GM23338 (cell line): Measurements from ENCODE around the gene PDE6A. TPM values are rescaled to one million over a fixed set of nuclear protein-coding genes. Genes with fewer than 3 reads are reported as not detected.

Source experiments
- ATAC-seq: fragments of 200-7000 bp; cut with Tn5 transposase; 3 replicates; pipeline ENCODE4 v1.9.1; 2020
- DNase-seq: peaks from one replicate; pipeline ENCODE4 v3.0.0-alpha.2; 2015; ENCODE audit warnings: low spot score
- H2AFZ ChIP-seq: fragments of 200-600 bp; sonication (generic); 2 replicates; pipeline ENCODE4 v1.8.0; 2016; ENCODE audit warnings: antibody characterized with exemption, mild to moderate bottlenecking, moderate library complexity
- H3F3A ChIP-seq: fragments of 200-600 bp; sonication (generic); replicated peaks from 2 replicates; pipeline ENCODE4 v1.8.0; 2017; ENCODE audit warnings: antibody characterized with exemption, mixed run types, low read depth
- H3K27ac ChIP-seq: fragments of 200-600 bp; sonication (generic); 2 replicates; pipeline ENCODE4 v1.6.1; 2016; ENCODE audit warnings: low read depth
- H3K27me3 ChIP-seq: fragments of 200-600 bp; sonication (generic); 2 replicates; pipeline ENCODE4 v1.8.0; 2016; ENCODE audit warnings: mild to moderate bottlenecking, mixed run types, moderate library complexity; ENCODE audit not compliant: insufficient read depth
- H3K36me3 ChIP-seq: fragments of 200-600 bp; sonication (generic); 2 replicates; pipeline ENCODE4 v1.8.0; 2016; ENCODE audit warnings: mild to moderate bottlenecking; ENCODE audit not compliant: insufficient read depth
- H3K4me1 ChIP-seq: fragments of 200-600 bp; sonication (generic); 2 replicates; pipeline ENCODE4 v1.8.0; 2016; ENCODE audit warnings: mild to moderate bottlenecking, moderate library complexity; ENCODE audit not compliant: insufficient read depth
- H3K4me2 ChIP-seq: fragments of 200-600 bp; sonication (generic); 2 replicates; pipeline ENCODE4 v1.7.1; 2017; ENCODE audit warnings: mixed run types
- H3K4me3 ChIP-seq: fragments of 200-600 bp; sonication (generic); 2 replicates; pipeline ENCODE4 v1.6.1; 2016; ENCODE audit warnings: mixed run types
- H3K79me2 ChIP-seq: fragments of 200-600 bp; sonication (generic); replicated peaks from 2 replicates; pipeline ENCODE4 v1.8.0; 2017; ENCODE audit warnings: mild to moderate bottlenecking; ENCODE audit not compliant: insufficient read depth
- H3K9me2 ChIP-seq: fragments of 200-600 bp; sonication (generic); 2 replicates; pipeline ENCODE4 v1.8.0; 2017; ENCODE audit not compliant: insufficient read depth
- H4K20me1 ChIP-seq: fragments of 200-600 bp; sonication (generic); replicated peaks from 2 replicates; pipeline ENCODE4 v1.8.0; 2017; ENCODE audit warnings: mild to moderate bottlenecking; ENCODE audit not compliant: insufficient read depth
- H3K27ac Mint-ChIP-seq: 2 replicates; pipeline ENCODE4 v1.8.0; 2020; ENCODE audit warnings: inconsistent platforms, mild to moderate bottlenecking, moderate library complexity, mixed read lengths
- H3K27me3 Mint-ChIP-seq: 3 replicates; pipeline ENCODE4 v1.8.0; 2022; ENCODE audit warnings: low read depth, mild to moderate bottlenecking, moderate library complexity, mixed read lengths, inconsistent platforms; ENCODE audit not compliant: insufficient read depth, poor library complexity
- H3K36me3 Mint-ChIP-seq: 3 replicates; pipeline ENCODE4 v1.8.0; 2021; ENCODE audit warnings: low read depth, mild to moderate bottlenecking, inconsistent platforms, moderate library complexity, mixed read lengths
- H3K4me1 Mint-ChIP-seq: 3 replicates; pipeline ENCODE4 v1.8.0; 2020; ENCODE audit warnings: mild to moderate bottlenecking, inconsistent platforms, mixed read lengths
- H3K4me3 Mint-ChIP-seq: 3 replicates; pipeline ENCODE4 v1.8.0; 2021; ENCODE audit warnings: moderate library complexity, mild to moderate bottlenecking, inconsistent platforms, mixed read lengths
- H3K9me3 Mint-ChIP-seq: 3 replicates; pipeline ENCODE4 v1.8.0; 2020; ENCODE audit warnings: moderate library complexity, mild to moderate bottlenecking, inconsistent platforms, mixed read lengths
- EZH2 ChIP-seq: fragments of 200-600 bp; sonication (generic); IDR thresholded peaks from one replicate; pipeline ENCODE4 v1.8.0; 2017; ENCODE audit warnings: antibody characterized with exemption, mild to moderate bottlenecking, low read depth; ENCODE audit not compliant: unreplicated experiment
- EZH2phosphoT487 ChIP-seq: fragments of 200-600 bp; sonication (generic); IDR thresholded peaks from one replicate; pipeline ENCODE4 v1.8.1; 2018; ENCODE audit warnings: antibody characterized with exemption; ENCODE audit not compliant: unreplicated experiment
- JUNB ChIP-seq: IDR thresholded peaks from one replicate; pipeline ENCODE4 v1.6.1; 2016; ENCODE audit warnings: antibody characterized with exemption; ENCODE audit not compliant: unreplicated experiment
- NANOG ChIP-seq: IDR thresholded peaks from 2 replicates; pipeline ENCODE4 v1.6.1; 2016; ENCODE audit warnings: antibody characterized with exemption, borderline replicate concordance
- POLR2AphosphoS5 ChIP-seq: IDR thresholded peaks from 2 replicates; pipeline ENCODE4 v1.6.1; 2016; ENCODE audit warnings: antibody characterized with exemption, low read depth
- STAT1 ChIP-seq: IDR thresholded peaks from one replicate; pipeline ENCODE4 v1.6.1; 2016; ENCODE audit warnings: antibody characterized with exemption; ENCODE audit not compliant: unreplicated experiment
- ZNF331 ChIP-seq: fragments of 250-450 bp; sonication (Bioruptor Pico); IDR thresholded peaks from 2 replicates; pipeline ENCODE4 v1.5.0; 2020; ENCODE audit warnings: low read depth, mild to moderate bottlenecking, moderate library complexity
- polyA plus RNA-seq: library from polyadenylated mRNA; unstranded; fragments of >200 nt; fragmentation: Nextera tagmentation; extraction: Ambion mirVana; gene quantifications from 2 replicates; pipeline ENCODE4 v1.2.1, GENCODE V29; 2016
- total RNA-seq: library from RNA; depleted of rRNA; stranded (reverse); fragments of >200 nt; shearing (Covaris generic); gene quantifications from 2 replicates; pipeline ENCODE4 v1.2.3, GENCODE V29; 2014
- TF ChIP-seq, protein P1 (sequence below), 2 experiments: fragments of 200-600 bp in 1 of 2; sonication (generic) in 1 of 2; conservative IDR thresholded peaks; 2 replicates each; pipeline versions ENCODE4 v1.5.1 to v1.6.1; 2016 to 2017; ENCODE audit warnings: antibody characterized with exemption in 2 of 2, low read depth in 2 of 2, mild to moderate bottlenecking in 2 of 2, moderate library complexity in 1 of 2
- TF ChIP-seq, protein P2 (sequence below): IDR thresholded peaks from one replicate; pipeline ENCODE4 v1.6.1; 2018; ENCODE audit warnings: antibody characterized with exemption; ENCODE audit not compliant: unreplicated experiment

Gene PDE6A
- total and polyA plus RNA-seq, 2 experiments from 2014 or later = 0.08 TPM; not detected in 1

DNA sequence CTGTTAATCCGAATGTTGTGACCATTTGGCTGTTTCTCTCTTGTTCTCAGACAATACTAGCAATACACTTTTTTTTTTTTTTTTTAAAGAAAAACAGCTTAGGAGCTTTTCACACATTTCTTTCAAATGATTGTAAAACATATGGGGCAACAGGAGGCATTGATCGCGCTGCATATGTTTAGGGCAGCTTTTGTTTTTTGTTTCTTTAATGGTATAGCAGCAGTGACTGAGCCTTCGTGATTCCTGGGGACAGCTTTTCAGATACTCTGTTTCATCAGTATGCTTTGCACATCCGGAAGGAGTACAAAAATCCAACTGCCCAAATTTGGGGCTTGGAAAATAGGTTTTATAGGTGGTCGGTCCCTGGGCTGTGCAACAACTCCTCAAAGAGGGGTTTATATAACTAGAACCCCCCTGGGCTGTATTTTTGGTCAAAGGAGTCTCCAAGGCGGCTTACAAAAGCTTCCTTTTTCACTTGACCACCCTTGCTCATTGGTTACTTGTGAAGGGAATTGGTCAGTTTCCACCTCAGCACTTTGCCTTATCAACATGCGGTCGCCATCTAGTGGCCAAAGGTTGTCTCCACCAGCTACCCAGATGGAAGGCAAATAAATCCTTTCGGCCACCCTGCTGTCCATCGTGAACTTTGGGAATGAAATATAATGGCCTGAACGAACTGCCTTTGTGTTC lies 91.8 kb downstream of the PDE6A start:
- DNase-seq (peak; percentile 88), ATAC-seq (peak; percentile 96)
- Histone ChIP-seq H3K36me3 (no peaks in the 10 kb centered on the region; the same call in 1 of the 2 replicates), H3K79me2 (no peaks in the 10 kb centered on the region), H3K27me3 (no peaks in the 10 kb centered on the region), H4K20me1 (no peaks in the 10 kb centered on the region; the same call in 1 of the 2 replicates), H3K9me2 (no peaks in the 10 kb centered on the region), H3K27ac (no peak overlapping the region), H3K4me2 (no peak overlapping the region), H3K4me1 (no peaks in the 10 kb centered on the region), H3F3A (no peaks in the 10 kb centered on the region), H3K4me3 (no peak overlapping the region), H2AFZ (no peak overlapping the region)
- peaks cover 17% of the 10 kb centered on the region for H3K36me3 Mint-ChIP-seq
- no peak overlapping the region for H3K4me3 Mint-ChIP-seq
- H3K9me3 Mint-ChIP-seq = no peaks in the 10 kb centered on the region
- peaks cover 4% of the 10 kb centered on the region; the same call in 2 of the 3 replicates for H3K4me1 Mint-ChIP-seq
- peaks cover under 1% of the 10 kb centered on the region for H3K27me3 Mint-ChIP-seq
- H3K27ac Mint-ChIP-seq = no peak overlapping the region; the same call in 1 of the 2 replicates
- no peak for TF ChIP-seq POLR2AphosphoS5
- no peak for TF ChIP-seq EZH2
- TF ChIP-seq NANOG = no peak
- TF ChIP-seq, protein P1, sequence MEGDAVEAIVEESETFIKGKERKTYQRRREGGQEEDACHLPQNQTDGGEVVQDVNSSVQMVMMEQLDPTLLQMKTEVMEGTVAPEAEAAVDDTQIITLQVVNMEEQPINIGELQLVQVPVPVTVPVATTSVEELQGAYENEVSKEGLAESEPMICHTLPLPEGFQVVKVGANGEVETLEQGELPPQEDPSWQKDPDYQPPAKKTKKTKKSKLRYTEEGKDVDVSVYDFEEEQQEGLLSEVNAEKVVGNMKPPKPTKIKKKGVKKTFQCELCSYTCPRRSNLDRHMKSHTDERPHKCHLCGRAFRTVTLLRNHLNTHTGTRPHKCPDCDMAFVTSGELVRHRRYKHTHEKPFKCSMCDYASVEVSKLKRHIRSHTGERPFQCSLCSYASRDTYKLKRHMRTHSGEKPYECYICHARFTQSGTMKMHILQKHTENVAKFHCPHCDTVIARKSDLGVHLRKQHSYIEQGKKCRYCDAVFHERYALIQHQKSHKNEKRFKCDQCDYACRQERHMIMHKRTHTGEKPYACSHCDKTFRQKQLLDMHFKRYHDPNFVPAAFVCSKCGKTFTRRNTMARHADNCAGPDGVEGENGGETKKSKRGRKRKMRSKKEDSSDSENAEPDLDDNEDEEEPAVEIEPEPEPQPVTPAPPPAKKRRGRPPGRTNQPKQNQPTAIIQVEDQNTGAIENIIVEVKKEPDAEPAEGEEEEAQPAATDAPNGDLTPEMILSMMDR (conservative IDR thresholded peaks at IDR 0.05; ENCODE audit: low read depth in 2 of 2) = peak; percentile 92
- TF ChIP-seq, protein P2, sequence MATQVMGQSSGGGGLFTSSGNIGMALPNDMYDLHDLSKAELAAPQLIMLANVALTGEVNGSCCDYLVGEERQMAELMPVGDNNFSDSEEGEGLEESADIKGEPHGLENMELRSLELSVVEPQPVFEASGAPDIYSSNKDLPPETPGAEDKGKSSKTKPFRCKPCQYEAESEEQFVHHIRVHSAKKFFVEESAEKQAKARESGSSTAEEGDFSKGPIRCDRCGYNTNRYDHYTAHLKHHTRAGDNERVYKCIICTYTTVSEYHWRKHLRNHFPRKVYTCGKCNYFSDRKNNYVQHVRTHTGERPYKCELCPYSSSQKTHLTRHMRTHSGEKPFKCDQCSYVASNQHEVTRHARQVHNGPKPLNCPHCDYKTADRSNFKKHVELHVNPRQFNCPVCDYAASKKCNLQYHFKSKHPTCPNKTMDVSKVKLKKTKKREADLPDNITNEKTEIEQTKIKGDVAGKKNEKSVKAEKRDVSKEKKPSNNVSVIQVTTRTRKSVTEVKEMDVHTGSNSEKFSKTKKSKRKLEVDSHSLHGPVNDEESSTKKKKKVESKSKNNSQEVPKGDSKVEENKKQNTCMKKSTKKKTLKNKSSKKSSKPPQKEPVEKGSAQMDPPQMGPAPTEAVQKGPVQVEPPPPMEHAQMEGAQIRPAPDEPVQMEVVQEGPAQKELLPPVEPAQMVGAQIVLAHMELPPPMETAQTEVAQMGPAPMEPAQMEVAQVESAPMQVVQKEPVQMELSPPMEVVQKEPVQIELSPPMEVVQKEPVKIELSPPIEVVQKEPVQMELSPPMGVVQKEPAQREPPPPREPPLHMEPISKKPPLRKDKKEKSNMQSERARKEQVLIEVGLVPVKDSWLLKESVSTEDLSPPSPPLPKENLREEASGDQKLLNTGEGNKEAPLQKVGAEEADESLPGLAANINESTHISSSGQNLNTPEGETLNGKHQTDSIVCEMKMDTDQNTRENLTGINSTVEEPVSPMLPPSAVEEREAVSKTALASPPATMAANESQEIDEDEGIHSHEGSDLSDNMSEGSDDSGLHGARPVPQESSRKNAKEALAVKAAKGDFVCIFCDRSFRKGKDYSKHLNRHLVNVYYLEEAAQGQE = no peak
- TF ChIP-seq JUNB = no peak

DNA sequence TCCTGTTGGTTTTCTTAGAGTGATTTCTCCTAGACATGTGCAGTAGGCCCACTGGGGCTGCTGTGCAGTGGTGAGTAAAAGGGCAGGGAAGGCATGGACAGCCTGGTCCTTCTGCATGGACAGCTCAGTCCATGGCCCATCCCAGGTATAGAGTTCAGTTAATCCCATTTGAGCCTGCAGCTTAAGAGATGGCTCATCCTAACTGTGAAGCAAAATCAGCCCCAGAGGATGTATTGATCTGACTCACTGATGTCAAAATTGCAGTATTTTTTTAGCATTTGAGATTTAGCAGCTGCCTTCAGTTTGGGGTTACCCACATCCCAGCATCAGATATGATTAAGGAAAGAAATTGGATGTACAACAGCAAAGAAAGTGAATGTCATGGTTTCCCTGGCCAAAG lies 93.4 kb downstream of the PDE6A start:
- peaks cover 4% of the 10 kb centered on the region; the same call in 2 of the 3 replicates for H3K4me1 Mint-ChIP-seq
- Histone ChIP-seq H3K36me3 (no peaks in the 10 kb centered on the region), H4K20me1 (no peaks in the 10 kb centered on the region; the same call in 1 of the 2 replicates), H3K27me3 (no peaks in the 10 kb centered on the region), H3K9me2 (no peaks in the 10 kb centered on the region), H3F3A (no peaks in the 10 kb centered on the region), H3K4me3 (no peak overlapping the region), H3K4me1 (no peaks in the 10 kb centered on the region), H2AFZ (no peak overlapping the region), H3K4me2 (no peak overlapping the region), H3K27ac (no peak overlapping the region), H3K79me2 (no peaks in the 10 kb centered on the region)
- peaks cover 2% of the 10 kb centered on the region for H3K27me3 Mint-ChIP-seq
- no peak overlapping the region for H3K27ac Mint-ChIP-seq
- no peak overlapping the region for H3K4me3 Mint-ChIP-seq
- H3K9me3 Mint-ChIP-seq = no peaks in the 10 kb centered on the region
- ATAC-seq (no peak), DNase-seq (no peak)
- TF ChIP-seq STAT1 (no peak), EZH2phosphoT487 (no peak), ZNF331 (CRISPR knock-in tag) (no peak), POLR2AphosphoS5 (no peak)
- TF ChIP-seq, protein P1 (conservative IDR thresholded peaks at IDR 0.05; ENCODE audit: low read depth in 2 of 2) = no peak
- H3K36me3 Mint-ChIP-seq = peaks cover 31% of the 10 kb centered on the region
